NCI-H187 treated with DMSO at 0.1 percent for 48 hours (cell line): ENCODE data around the gene PARVG.
"Not testable (repeated sequence)": the region's sequence is repeated elsewhere in the genome, so short reads cannot be mapped to it uniquely, and the experiment has no call there.

ENCODE experiments used
- DNase-seq: peaks from one replicate; lab custom pipeline; 2025; lab: John Stamatoyannopoulos, UW

PARVG gene

GRCh38 chr22:44213489-44214043, 32.8 kb downstream of the PARVG start:
- DNase-seq: no peak

GRCh38 chr22:44214187-44214586, 33.5 kb downstream of the PARVG start:
- no peak for DNase-seq

GRCh38 chr22:44214764-44215163, 34.0 kb downstream of the PARVG start:
- DNase-seq: no peak

GRCh38 chr22:44215287-44215686, 34.6 kb downstream of the PARVG start:
- DNase-seq: no peak

- DNase-seq: no peak
These were observed 36.6 kb downstream of the PARVG start for GRCh38 chr22:44217346-44217745.

GRCh38 chr22:44218071-44218470, 37.3 kb downstream of the PARVG start:
- no peak for DNase-seq

GRCh38 chr22:44219101-44219870, 38.6 kb downstream of the PARVG start:
- DNase-seq: no peak

- no peak for DNase-seq
These were observed 40.3 kb downstream of the PARVG start for GRCh38 chr22:44220727-44221680.

- DNase-seq: no peak
These were observed 41.2 kb downstream of the PARVG start for GRCh38 chr22:44221710-44222475.

- no peak for DNase-seq
These were observed 43.4 kb downstream of the PARVG start for GRCh38 chr22:44224166-44224565.

GRCh38 chr22:44225091-44225689, 44.5 kb downstream of the PARVG start:
- no peak for DNase-seq

GRCh38 chr22:44225812-44226211, 45.1 kb downstream of the PARVG start:
- no peak for DNase-seq

- DNase-seq: no peak
These were observed 48.6 kb downstream of the PARVG start for GRCh38 chr22:44229331-44229730.

- DNase-seq: no peak
These were observed 49.1 kb downstream of the PARVG start for GRCh38 chr22:44229809-44230208.

- no peak for DNase-seq
These were observed 50.5 kb downstream of the PARVG start for GRCh38 chr22:44231233-44231632.

GRCh38 chr22:44234372-44234771, 53.6 kb downstream of the PARVG start:
- not testable (repeated sequence) for DNase-seq

- DNase-seq: no peak
These were observed 56.6 kb downstream of the PARVG start for GRCh38 chr22:44237290-44237689.

GRCh38 chr22:44241121-44241520, 60.4 kb downstream of the PARVG start:
- not testable (repeated sequence) for DNase-seq

GRCh38 chr22:44242946-44243724, 62.4 kb downstream of the PARVG start:
- no peak for DNase-seq

GRCh38 chr22:44243761-44244160, 63.0 kb downstream of the PARVG start:
- no peak for DNase-seq
